ENCODE data around the gene HCRT.

DNA sequence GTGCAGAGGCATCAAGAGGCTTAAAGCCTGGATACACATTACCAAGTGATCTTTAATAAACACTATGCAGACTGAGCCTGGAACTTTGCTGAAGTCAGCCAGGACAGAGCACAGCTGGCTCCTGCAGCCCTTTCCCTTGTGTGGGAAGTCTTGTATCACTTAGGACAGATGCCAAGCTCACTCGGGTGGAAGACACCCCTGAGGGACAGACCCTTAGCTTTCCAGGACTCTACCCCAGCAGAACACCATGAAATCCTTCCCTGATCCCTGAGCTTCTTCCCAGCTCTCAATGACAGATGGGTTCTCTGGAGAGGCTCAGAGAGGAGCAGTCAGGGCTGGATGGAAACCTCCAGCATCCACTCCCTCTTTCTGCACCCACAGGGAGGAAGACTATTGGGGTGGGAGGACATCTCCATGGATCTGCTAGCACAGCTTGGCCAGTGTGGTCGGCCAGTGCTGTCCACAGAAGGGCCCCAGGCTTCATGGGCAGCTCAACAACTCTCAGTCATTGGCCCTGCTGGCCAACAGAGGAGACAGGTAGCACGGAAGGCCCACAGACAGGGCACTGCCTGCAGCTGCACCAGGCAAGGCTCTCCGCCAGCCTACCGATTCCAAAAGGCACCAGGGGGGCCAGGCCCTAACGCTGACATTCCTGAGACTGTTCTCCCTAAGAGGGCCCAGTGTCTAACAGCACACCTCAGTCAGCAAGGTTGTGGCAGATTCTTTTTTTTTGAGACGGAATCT, 46.3 kb downstream of the HCRT start:
- TF ChIP-seq CTCF (IDR thresholded peaks at IDR 0.05; ENCODE audit: insufficient read depth, low read depth, low read length) (no peak), EZH2 (IDR thresholded peaks at IDR 0.05; ENCODE audit: insufficient read depth, low read length) (no peak)
